K562 (cell line): ENCODE measurements around the gene SULT1A1.

Experiments used
- CBX8 ChIP-seq: fragments of 200-600 bp; sonication (generic); IDR thresholded peaks from 2 replicates; pipeline ENCODE4 v1.6.1; 2012; ENCODE audit warnings: borderline replicate concordance, mixed run types, low read depth, mild to moderate bottlenecking, moderate library complexity, mixed read lengths, low read length, control low read depth, inconsistent platforms; ENCODE audit not compliant: poor library complexity, severe bottlenecking; ENCODE audit errors: extremely low read depth
- EGR1 ChIP-seq: fragments of 450-650 bp; conservative IDR thresholded peaks from 2 replicates; pipeline ENCODE4 v1.6.1; 2017; ENCODE audit warnings: mild to moderate bottlenecking
- EP300 ChIP-seq: IDR thresholded peaks from 2 replicates; pipeline ENCODE4 v1.6.1; 2012; ENCODE audit warnings: low read length, improper control_type of control experiment
- EZH2 ChIP-seq: IDR thresholded peaks from 2 replicates; pipeline ENCODE4 v1.6.1; 2012; ENCODE audit warnings: low read depth, mild to moderate bottlenecking, inconsistent platforms, low read length, borderline replicate concordance
- HNRNPL ChIP-seq: fragments of 200-400 bp; formaldehyde crosslinking; IDR thresholded peaks from 2 replicates; pipeline ENCODE4 v1.6.1; 2017; ENCODE audit warnings: low read depth, mild to moderate bottlenecking, low read length
- PHB ChIP-seq: fragments of 250-450 bp; sonication (Bioruptor Pico); IDR thresholded peaks from 2 replicates; pipeline ENCODE4 v1.5.0; 2021
- RCOR1 ChIP-seq, 2 experiments: IDR thresholded peaks; 2 replicates each; pipeline ENCODE4 v1.6.1; 2012; ENCODE audit warnings: low read depth in 2 of 2, low read length in 2 of 2, borderline replicate concordance in 1 of 2, improper control_type of control experiment in 1 of 2
- SMARCA5 ChIP-seq: fragments of 450-650 bp; IDR thresholded peaks from 2 replicates; pipeline ENCODE4 v1.6.1; 2016
- ZNF174 ChIP-seq: fragments of 250-450 bp; sonication (Bioruptor Pico); IDR thresholded peaks from 2 replicates; pipeline ENCODE4 v1.4.0; 2020; ENCODE audit warnings: mild to moderate bottlenecking
- ZNF212 ChIP-seq: fragments of 450-650 bp; formaldehyde crosslinking; IDR thresholded peaks from 2 replicates; pipeline ENCODE4 v1.4.0; 2020; ENCODE audit warnings: mild to moderate bottlenecking
- TF ChIP-seq, protein P1 (sequence below), 2 experiments: IDR thresholded peaks; 2 replicates each; pipeline ENCODE4 v1.6.1; 2012; ENCODE audit warnings: improper control_type of control experiment in 2 of 2, low read depth in 2 of 2, low read length in 2 of 2, borderline replicate concordance in 1 of 2
- TF ChIP-seq, protein P2 (sequence below), 3 experiments: IDR thresholded peaks in 2 of 3; conservative IDR thresholded peaks in 1 of 3; 2 replicates each; pipeline ENCODE4 v1.5.1; 2011 to 2012; ENCODE audit warnings: low read length in 3 of 3, mild to moderate bottlenecking in 3 of 3, control low read depth in 2 of 3, improper control_type of control experiment in 1 of 3, inconsistent platforms in 1 of 3, low read depth in 1 of 3, mixed read lengths in 1 of 3, moderate library complexity in 1 of 3; ENCODE audit not compliant: insufficient read depth in 2 of 3
- TF ChIP-seq, protein P3 (sequence below), 2 experiments: fragments of 450-650 bp; formaldehyde crosslinking in 1 of 2; IDR thresholded peaks; 2 replicates each; pipeline versions ENCODE4 v1.4.0 to v1.6.1; 2014 to 2020; ENCODE audit warnings: mild to moderate bottlenecking in 2 of 2, borderline replicate concordance in 1 of 2, low read depth in 1 of 2
- TF ChIP-seq, protein P4 (sequence below): sonication (generic); formaldehyde crosslinking; IDR thresholded peaks from 2 replicates; pipeline ENCODE4 v1.8.1; 2022; ENCODE audit warnings: missing genetic modification reagents

DNA sequence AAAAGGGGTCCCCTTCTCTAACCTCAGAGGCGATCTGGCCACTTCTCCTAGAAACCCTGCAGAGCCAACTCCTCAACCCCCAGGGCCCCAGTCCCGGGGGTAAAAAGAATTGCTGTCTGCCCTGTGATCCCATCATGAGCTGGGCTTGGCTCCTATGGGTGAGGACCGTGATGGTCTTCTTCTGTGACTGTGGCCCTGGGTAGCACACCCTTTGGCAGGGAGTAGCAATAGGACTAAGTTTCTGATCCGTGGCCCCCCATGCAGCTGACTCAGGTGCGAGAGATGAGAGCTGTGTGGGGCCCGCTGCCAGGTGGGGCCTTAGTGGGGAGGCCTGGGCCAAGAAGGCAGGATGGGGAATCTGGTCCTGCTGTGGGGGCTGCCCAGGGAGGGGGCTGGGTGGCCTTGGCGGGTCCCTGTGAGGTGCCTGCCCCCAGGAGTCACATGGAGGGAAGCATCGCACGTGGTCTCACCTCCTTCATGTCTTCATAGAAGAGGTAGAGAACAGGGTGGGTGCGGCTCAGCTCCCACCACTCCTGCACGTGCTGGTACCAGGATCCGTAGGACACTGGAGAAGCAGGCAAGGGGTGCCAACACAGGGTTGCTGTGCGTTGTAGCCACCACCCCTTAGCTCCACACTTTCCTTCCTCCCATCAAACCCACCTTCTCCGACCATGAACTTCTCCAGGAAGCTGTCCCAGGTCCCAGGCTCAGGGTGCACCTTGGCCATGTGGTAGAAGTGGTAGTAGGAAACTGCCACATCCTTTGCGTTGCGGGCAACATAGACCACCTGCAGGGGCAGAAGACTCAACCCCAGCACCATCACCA lies 3.3 kb downstream of the SULT1A1 start:
- no peak for TF ChIP-seq SMARCA5
- TF ChIP-seq, protein P1, sequence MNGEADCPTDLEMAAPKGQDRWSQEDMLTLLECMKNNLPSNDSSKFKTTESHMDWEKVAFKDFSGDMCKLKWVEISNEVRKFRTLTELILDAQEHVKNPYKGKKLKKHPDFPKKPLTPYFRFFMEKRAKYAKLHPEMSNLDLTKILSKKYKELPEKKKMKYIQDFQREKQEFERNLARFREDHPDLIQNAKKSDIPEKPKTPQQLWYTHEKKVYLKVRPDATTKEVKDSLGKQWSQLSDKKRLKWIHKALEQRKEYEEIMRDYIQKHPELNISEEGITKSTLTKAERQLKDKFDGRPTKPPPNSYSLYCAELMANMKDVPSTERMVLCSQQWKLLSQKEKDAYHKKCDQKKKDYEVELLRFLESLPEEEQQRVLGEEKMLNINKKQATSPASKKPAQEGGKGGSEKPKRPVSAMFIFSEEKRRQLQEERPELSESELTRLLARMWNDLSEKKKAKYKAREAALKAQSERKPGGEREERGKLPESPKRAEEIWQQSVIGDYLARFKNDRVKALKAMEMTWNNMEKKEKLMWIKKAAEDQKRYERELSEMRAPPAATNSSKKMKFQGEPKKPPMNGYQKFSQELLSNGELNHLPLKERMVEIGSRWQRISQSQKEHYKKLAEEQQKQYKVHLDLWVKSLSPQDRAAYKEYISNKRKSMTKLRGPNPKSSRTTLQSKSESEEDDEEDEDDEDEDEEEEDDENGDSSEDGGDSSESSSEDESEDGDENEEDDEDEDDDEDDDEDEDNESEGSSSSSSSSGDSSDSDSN (IDR thresholded peaks at IDR 0.05; ENCODE audit: borderline replicate concordance in 1 of 2, low read depth in 2 of 2, low read length in 2 of 2): no peak
- no peak for TF ChIP-seq PHB (CRISPR knock-in tag)
- TF ChIP-seq EZH2: no peak
- TF ChIP-seq, protein P2, sequence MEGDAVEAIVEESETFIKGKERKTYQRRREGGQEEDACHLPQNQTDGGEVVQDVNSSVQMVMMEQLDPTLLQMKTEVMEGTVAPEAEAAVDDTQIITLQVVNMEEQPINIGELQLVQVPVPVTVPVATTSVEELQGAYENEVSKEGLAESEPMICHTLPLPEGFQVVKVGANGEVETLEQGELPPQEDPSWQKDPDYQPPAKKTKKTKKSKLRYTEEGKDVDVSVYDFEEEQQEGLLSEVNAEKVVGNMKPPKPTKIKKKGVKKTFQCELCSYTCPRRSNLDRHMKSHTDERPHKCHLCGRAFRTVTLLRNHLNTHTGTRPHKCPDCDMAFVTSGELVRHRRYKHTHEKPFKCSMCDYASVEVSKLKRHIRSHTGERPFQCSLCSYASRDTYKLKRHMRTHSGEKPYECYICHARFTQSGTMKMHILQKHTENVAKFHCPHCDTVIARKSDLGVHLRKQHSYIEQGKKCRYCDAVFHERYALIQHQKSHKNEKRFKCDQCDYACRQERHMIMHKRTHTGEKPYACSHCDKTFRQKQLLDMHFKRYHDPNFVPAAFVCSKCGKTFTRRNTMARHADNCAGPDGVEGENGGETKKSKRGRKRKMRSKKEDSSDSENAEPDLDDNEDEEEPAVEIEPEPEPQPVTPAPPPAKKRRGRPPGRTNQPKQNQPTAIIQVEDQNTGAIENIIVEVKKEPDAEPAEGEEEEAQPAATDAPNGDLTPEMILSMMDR (IDR thresholded peaks at IDR 0.05 in 2 of 3, conservative IDR thresholded peaks at IDR 0.05 in 1 of 3; ENCODE audit: insufficient read depth in 2 of 3, low read depth in 1 of 3, low read length in 3 of 3): no peak
- no peak for TF ChIP-seq HNRNPL
- TF ChIP-seq, protein P3, sequence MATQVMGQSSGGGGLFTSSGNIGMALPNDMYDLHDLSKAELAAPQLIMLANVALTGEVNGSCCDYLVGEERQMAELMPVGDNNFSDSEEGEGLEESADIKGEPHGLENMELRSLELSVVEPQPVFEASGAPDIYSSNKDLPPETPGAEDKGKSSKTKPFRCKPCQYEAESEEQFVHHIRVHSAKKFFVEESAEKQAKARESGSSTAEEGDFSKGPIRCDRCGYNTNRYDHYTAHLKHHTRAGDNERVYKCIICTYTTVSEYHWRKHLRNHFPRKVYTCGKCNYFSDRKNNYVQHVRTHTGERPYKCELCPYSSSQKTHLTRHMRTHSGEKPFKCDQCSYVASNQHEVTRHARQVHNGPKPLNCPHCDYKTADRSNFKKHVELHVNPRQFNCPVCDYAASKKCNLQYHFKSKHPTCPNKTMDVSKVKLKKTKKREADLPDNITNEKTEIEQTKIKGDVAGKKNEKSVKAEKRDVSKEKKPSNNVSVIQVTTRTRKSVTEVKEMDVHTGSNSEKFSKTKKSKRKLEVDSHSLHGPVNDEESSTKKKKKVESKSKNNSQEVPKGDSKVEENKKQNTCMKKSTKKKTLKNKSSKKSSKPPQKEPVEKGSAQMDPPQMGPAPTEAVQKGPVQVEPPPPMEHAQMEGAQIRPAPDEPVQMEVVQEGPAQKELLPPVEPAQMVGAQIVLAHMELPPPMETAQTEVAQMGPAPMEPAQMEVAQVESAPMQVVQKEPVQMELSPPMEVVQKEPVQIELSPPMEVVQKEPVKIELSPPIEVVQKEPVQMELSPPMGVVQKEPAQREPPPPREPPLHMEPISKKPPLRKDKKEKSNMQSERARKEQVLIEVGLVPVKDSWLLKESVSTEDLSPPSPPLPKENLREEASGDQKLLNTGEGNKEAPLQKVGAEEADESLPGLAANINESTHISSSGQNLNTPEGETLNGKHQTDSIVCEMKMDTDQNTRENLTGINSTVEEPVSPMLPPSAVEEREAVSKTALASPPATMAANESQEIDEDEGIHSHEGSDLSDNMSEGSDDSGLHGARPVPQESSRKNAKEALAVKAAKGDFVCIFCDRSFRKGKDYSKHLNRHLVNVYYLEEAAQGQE (IDR thresholded peaks at IDR 0.05; ENCODE audit: borderline replicate concordance): no peak
- TF ChIP-seq, protein P3 (CRISPR knock-in tag; IDR thresholded peaks at IDR 0.05; ENCODE audit: low read depth): no peak
- TF ChIP-seq EP300: no peak
- TF ChIP-seq, protein P4, sequence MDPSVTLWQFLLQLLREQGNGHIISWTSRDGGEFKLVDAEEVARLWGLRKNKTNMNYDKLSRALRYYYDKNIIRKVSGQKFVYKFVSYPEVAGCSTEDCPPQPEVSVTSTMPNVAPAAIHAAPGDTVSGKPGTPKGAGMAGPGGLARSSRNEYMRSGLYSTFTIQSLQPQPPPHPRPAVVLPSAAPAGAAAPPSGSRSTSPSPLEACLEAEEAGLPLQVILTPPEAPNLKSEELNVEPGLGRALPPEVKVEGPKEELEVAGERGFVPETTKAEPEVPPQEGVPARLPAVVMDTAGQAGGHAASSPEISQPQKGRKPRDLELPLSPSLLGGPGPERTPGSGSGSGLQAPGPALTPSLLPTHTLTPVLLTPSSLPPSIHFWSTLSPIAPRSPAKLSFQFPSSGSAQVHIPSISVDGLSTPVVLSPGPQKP (CRISPR knock-in tag): no peak
- no peak for TF ChIP-seq RCOR1 (IDR thresholded peaks at IDR 0.05; ENCODE audit: borderline replicate concordance in 1 of 2, low read depth in 2 of 2, low read length in 2 of 2)
- no peak for TF ChIP-seq ZNF174 (CRISPR knock-in tag)
- TF ChIP-seq CBX8: no peak
- TF ChIP-seq ZNF212 (CRISPR knock-in tag): no peak
- no peak for TF ChIP-seq EGR1
